ENCODE results near the gene PTAR1. TPM values are rescaled to one million over a fixed set of nuclear protein-coding genes. Genes with fewer than 3 reads are reported as not detected.

PTAR1 gene
- total RNA-seq, 2 donors from 2014 or later: 47.6 to 54.0 TPM

- Histone ChIP-seq H3K27me3 (replicated peaks; ENCODE audit: insufficient read depth) (no peaks in the 10 kb centered on the region), H3K36me3 (no peaks in the 10 kb centered on the region), H3K9me3 (no peaks in the 10 kb centered on the region), H3K4me1 (replicated peaks) (no peaks in the 10 kb centered on the region), H3K4me3 (no peak overlapping the region), H3K27ac (no peak overlapping the region)
- DNase-seq (ENCODE audit: low spot score): no peak
- no peak for TF ChIP-seq POLR2A (IDR thresholded peaks at IDR 0.05)
- TF ChIP-seq CTCF (IDR thresholded peaks at IDR 0.05): no peak
- WGBS: 40% methylated on average over 4 of the region's 4 CpGs
- intact Hi-C loops (cut with DNase I): loop anchor here (10.0 kb wide), 2 partner anchors 76 to 254 kb away; no protein-coding TSS in a partner anchor
Observed at GRCh38 chr9:69678843-69679538, 80.8 kb downstream of the PTAR1 start.

DNA sequence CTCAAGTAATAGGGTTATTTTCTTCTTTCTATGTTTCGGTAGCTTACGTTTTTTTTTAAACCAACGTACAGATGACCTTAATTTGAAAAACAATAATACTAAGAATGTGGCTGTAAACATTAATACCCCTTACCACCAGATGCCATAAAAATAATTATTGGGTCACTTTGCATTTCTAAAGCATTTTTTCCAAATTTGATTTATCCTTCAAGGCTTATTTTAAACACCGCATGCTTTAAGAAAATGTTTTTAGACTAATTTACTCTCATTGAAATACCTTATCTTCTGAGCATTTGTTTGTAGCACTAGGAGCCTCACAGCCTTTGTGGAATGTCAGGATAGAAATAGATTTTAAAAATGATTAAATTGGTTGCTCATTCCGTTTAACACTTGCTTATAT is 81.9 kb downstream of the PTAR1 start:
- Histone ChIP-seq H3K27ac (no peak overlapping the region), H3K9me3 (no peaks in the 10 kb centered on the region), H3K4me3 (no peak overlapping the region), H3K36me3 (no peaks in the 10 kb centered on the region), H3K4me1 (replicated peaks) (peaks cover 4% of the 10 kb centered on the region), H3K27me3 (replicated peaks; ENCODE audit: insufficient read depth) (no peaks in the 10 kb centered on the region)
- intact Hi-C loops (cut with DNase I): loop anchor here (10.0 kb wide), 2 partner anchors 77 to 253 kb away; no protein-coding TSS in a partner anchor
- WGBS: 81% methylated on average over 5 of the region's 5 CpGs
- DNase-seq (ENCODE audit: low spot score): no peak
- TF ChIP-seq CTCF (IDR thresholded peaks at IDR 0.05) (no peak), POLR2AphosphoS5 (IDR thresholded peaks at IDR 0.05) (no peak), POLR2A (IDR thresholded peaks at IDR 0.05) (no peak)

DNA sequence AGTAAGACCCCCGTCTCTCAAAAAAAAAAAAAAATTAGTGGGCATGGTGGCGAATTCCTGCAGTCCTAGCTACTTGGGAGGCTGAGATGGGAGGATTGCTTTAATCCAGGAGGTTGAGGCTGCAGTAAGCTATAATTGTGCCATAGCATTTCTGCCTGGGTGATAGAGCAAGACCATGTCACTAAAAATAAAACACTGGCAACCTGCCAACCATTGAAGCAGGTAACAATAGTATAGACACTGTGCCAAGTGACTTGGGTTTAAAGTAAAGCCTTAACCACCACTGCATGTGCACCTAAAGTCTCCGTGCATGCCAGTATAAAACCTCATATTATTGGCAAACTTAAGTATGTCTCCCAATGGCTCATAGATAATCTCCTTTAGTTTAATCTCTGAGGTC is 84.2 kb downstream of the PTAR1 start:
- H3K4me1 ChIP-seq (replicated peaks): peaks cover 4% of the 10 kb centered on the region
- no peak for DNase-seq (ENCODE audit: low spot score)
- H3K4me3 ChIP-seq: no peak overlapping the region
- H3K27ac ChIP-seq: no peak overlapping the region
- no peaks in the 10 kb centered on the region for H3K9me3 ChIP-seq
- no peak for TF ChIP-seq CTCF (IDR thresholded peaks at IDR 0.05)
- TF ChIP-seq POLR2AphosphoS5 (IDR thresholded peaks at IDR 0.05): no peak
- TF ChIP-seq POLR2A (IDR thresholded peaks at IDR 0.05): no peak
- no peaks in the 10 kb centered on the region for H3K27me3 ChIP-seq (replicated peaks; ENCODE audit: insufficient read depth)
- H3K36me3 ChIP-seq: no peaks in the 10 kb centered on the region
- WGBS: 77% methylated on average over 3 of the region's 3 CpGs
- intact Hi-C loops (cut with DNase I): loop anchor here (10.0 kb wide), 2 partner anchors 79 to 251 kb away; no protein-coding TSS in a partner anchor

GRCh38 chr9:69674716-69675438 is 84.9 kb downstream of the PTAR1 start:
- 28% methylated on average over 3 of the region's 3 CpGs for WGBS
- H3K27me3 ChIP-seq (replicated peaks; ENCODE audit: insufficient read depth): no peaks in the 10 kb centered on the region
- peaks cover 4% of the 10 kb centered on the region for H3K4me1 ChIP-seq (replicated peaks)
- no peak for DNase-seq (ENCODE audit: low spot score)
- TF ChIP-seq POLR2AphosphoS5 (IDR thresholded peaks at IDR 0.05): no peak
- no peak for TF ChIP-seq CTCF (IDR thresholded peaks at IDR 0.05)
- no peak for TF ChIP-seq POLR2A (IDR thresholded peaks at IDR 0.05)
- H3K27ac ChIP-seq: no peak overlapping the region
- no peaks in the 10 kb centered on the region for H3K36me3 ChIP-seq
- H3K9me3 ChIP-seq: no peaks in the 10 kb centered on the region
- intact Hi-C loops (cut with DNase I): loop anchor here (5.0 to 10.0 kb wide), 4 partner anchors 80 to 250 kb away; no protein-coding TSS in a partner anchor
- no peak overlapping the region for H3K4me3 ChIP-seq

Measured in prostate gland (tissue), 2 donors.